Amniotic epithelial cell (primary cell): ENCODE data around the gene BBS5.
A peak's percentile ranks its signal among the peaks of the same experiment; 100 is the strongest.
"Not testable (repeated sequence)": the region's sequence is repeated elsewhere in the genome, so short reads cannot be mapped to it uniquely, and the experiment has no call there.

ENCODE experiments used
- DNase-seq: peaks from one replicate; pipeline ENCODE4 v3.0.0-alpha.2; 2010; ENCODE audit warnings: low read depth

BBS5 gene

DNA sequence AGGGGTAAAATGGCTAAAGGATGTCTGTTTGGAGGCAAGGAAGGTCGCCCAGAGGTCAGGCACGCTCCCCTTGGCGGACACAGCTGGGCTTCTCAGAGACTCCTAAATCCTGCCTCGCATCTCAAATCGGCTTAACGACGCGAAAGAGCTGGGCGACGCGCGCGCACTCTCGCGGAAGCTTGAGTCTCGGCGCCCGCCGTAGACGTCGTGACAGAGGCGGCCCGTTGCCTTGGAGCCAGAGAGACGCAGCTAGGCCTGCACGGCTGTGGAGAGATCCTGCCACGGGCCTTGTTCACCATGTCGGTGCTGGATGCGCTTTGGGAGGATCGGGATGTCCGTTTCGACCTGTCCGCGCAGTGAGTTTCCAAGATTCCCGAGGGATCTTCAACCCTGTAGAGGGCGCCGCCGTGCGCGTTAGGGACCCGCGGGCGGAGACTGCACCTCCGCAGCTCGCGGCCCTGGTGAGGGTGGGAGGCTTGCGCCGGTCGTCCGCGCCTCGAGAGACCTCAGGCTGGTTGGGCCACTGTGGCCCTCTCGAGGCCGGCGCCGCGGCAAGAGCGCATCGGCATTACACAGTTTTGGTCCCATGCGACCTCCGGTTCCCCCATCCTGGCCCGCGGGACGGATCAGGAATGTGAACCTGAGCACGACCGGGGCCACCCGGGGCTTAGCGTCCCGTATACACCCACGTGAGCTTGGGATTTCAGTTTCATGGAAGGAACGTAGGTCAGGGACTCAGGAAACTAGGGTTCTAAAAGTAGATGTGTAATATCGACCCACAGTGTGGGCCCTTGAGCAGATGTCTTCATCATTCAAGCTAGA lies at the start of gene BBS5:
Gene BBS5 (plus strand): TSS at position 238 of the 822 bp plus-strand sequence. CDS start 60 bp downstream, at position 298.
- DNase-seq: peak; percentile 88

DNA sequence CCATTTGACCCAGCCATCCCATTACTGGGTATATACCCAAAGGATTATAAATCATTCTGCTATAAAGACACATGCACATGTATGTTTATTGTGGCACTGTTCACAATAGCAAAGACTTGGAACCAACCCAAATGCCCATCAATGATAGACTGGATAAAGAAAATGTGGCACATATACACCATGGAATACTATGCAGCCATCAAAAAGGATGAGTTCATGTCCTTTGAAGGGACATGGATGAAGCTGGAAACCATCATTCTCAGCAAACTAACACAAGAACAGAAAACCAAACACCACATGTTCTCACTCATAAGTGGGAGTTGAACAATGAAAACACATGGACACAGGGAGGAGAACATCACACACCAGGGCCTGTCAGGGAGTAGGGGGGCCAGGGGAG lies 47.5 kb upstream of the BBS5 start:
- DNase-seq: not testable (repeated sequence)

DNA sequence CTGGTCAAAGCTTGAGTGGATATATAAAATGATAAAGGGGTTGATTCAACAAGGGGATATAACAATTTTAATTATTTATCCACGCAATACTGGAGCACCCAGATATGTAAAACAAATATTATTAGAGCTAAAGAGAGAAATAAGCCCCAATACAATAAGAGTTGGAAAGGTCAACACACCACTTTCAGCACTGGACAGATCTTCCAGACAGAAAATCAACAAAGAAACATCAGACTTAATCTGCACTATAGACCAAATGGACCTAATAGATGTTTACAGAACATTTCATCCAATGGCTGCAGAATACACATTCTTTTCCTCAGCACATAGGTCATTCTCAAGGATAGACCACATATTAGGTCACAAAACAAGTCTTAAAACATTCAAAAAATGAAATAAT lies 45.1 kb upstream of the BBS5 start:
- not testable (repeated sequence) for DNase-seq

DNA sequence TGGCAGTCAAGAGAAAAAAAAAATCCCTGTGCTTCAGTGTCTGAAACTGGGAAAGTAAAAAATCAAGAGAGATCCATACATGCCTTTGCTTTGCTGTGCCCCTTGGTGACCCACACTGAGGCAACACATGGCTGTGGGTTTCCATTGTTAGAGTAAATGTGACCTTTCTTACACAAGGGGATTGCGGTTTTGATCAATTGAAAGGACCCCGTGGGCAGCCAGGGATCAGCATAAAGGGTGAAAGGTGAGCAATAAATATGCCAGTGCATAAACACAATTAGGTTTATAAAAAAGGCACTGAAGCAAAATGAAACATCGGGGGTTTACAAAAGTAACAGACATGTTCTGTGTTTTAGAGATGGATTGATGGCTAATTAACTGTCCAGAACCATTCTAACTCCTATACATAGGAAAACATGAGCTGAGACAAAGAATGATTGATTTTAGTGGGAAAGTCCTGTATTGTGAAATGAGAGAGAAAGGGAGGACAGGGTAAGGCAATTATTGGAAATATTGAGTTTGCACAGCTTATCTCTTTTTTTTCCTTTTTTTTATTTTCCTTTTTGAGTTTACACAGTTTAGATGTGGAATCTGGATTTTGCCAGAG lies 40.7 kb upstream of the BBS5 start:
- no peak for DNase-seq

DNA sequence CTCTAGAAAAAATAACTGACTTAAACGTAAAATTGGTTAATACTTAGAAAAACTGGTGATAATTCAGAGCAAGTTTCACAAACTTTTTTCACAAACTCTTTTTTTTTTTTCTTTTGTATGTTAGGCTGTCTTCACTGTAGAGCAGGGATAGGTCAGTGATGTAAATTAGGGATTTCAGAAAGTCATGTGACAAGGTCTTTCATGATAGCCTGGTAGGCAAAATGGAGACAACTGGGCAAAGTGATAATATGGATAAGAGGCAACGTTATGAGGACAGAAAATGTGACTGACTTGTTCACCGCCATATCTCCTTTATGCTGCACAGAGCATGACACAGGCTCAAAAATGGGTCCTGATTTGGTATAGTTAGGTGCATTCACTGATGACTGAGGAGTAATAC lies 39.4 kb upstream of the BBS5 start:
- DNase-seq: no peak

DNA sequence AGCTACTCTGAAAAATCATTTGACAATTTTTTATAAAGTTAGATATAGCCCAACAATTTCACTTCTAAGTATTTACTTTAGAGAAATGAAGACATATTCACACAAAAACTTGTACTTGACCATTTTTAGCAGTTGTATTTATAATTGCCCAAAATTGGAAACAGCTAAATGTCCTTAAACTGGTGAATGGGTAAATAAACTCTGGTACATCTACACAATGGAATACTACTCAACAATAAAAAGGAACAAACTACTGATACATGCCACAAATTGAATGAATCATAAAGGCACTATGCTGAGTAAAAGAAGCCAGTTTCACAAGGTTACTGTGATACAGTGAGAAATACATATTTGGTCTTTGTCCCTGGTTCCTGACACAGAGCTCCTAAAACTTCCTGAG lies 32.8 kb upstream of the BBS5 start:
- no peak for DNase-seq

DNA sequence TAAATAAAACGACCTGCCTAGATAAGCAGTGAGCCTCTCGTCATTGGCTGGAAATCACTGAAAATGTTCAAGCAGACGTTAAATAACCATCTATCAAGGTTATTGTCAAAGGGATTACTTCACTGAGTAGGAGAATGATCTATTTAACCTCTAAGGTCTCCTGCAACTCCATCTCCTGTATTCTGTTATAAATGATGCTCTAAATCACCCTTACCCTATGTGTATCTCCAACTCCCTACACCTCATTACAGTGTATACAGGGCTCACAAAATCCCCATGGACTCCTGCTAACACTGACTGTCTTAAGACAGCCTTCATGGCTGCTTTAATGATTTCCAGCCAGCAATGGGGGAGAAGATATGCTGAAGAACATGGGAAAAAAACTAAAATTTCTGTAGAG lies 31.0 kb upstream of the BBS5 start:
- DNase-seq: no peak

DNA sequence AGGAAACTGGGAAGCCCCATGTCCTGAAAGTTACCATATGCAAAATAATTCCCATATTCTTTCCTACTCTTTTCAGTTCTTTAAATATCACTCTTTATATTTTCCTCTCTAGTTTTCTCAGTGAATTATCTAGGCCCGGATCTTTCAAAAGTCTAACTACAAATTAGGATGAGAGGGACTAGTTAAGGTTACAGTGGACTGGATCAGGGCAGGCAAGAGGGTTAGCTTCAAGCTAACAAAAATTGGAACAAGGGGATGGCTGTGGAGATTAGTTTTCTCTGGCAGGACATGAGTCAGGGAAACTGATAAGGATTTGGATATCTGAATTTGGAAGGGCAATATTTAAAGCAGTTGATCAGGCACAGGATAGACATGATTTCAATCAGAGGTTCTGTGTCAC lies 30.4 kb upstream of the BBS5 start:
- DNase-seq: no peak

DNA sequence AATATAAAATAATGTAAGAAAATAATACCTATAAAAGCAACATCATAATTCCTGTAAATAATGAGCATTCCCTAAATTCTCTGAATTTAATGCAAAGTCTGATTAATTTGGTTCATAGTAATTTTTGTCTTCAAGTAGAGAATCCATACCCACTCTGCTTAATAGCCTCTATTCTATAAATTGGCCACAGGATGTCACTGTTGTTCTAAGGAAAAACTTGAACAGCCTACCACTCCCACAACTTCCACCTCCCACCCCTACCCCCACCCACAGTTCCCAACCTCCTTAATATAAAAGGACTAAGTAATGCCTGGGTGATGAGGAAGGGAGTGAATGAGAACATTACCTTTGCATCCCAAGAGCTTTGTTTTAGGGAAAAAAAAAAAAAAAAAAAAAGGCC lies 27.2 kb upstream of the BBS5 start:
- peak; percentile 56 for DNase-seq

DNA sequence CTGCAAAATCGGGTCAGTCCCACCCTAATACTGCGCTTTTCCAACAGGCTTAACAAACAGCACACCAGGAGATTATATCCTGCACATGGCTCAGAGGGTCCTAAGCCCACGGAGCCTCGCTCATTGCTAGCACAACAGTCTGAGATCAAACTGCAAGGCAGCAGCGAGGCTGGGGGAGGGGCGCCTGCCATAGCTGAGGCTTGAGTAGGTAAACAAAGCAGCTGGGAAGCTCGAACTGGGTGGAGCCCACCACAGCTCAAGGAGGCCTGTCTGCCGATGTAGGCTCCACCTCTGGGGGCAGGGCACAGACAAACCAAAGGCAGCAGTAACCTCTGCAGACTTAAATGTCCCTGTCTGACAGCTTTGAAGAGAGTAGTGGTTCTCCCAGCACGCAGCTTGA lies 26.2 kb upstream of the BBS5 start:
- not testable (repeated sequence) for DNase-seq

DNA sequence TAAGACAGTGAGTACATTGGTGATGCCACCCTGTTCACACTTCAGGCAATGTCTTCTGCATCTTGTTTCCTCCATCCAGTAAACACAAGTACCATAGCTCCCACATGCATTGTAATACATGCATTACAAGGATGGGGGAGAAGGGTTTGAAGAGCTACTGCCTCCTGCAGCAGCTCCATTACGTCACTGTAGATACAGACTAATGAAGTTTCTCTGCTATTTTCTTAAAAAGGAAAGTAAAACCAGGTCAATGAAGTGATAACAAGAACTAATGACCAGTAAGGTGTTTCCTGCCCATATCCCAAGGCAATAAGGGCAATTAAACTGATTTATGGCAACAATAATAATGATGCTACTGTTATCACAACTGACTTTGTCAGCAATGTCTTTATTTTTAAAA lies 18.2 kb upstream of the BBS5 start:
- DNase-seq: no peak

DNA sequence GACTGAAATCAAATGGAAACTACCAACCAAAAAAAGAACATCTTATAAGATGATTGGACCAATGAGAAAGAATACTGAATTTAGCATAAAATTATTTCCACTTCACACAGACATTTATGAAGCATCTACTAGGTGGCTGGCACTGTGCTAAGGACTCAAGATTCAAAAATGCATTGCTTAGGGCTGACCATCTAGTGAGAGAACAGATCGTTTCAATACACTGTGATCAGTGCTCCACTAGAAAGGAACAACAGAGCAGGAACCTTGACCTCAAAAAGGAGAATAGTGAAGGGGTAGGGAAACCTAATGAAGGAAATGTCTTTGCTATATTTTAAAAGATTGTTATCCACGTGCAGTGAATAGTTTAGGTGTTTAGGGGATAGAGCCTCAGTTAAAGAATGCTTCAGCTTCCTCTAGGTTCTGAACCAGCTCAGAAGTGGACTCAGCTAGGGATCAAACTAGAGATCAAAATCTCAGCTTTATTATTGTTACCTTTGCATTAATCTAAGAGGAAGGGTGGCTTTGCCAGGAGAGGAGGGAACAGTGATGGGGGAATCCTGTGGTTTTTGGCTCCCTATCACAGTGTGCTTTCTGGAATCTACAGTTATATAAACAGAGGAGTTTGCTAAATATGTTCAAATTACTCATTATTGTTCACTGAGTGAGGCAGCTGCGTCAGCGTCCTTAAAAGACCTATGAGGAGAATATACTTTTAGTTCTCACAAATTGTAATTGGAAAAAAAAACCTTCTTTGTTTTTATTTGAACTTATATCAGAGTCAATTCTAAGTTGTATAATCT lies 16.2 kb upstream of the BBS5 start:
- DNase-seq: peak; percentile 81

DNA sequence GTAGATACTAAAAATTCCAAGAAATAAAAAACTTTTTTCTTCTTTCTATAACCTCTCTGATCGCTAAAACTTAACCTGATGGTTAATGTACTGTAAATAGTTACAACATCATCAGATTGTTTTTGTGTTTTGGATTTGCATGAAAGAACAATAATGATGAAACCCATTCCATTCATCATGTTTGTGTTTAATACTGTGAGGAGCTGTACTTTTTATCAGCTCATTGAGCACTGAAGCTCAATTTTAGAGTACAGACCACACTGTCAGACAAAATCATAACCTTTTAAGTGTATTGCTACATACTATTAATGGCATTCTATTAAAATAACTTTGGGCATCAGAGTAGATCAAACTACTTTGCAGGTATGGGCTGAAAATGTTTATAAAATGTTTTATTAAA lies 14.8 kb upstream of the BBS5 start:
- DNase-seq: peak; percentile 11

DNA sequence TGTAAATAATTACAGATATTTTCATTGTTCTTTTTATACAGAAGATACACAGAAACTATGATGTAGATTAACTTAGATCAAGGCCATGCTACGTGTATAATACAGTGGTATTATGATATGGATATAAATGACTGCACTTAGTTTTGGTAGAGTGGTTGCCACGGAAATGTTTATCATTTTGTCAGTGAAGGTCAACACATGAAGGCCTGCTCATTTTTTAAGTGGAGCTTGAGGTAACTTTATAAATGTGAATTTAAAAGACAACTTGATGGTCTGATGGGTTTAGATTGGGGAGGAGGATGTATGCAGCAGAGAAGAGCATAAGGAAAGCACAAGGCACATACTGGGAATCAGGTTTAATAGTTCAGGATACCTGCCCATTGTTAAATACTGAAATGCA lies 14.4 kb upstream of the BBS5 start:
- DNase-seq: no peak

DNA sequence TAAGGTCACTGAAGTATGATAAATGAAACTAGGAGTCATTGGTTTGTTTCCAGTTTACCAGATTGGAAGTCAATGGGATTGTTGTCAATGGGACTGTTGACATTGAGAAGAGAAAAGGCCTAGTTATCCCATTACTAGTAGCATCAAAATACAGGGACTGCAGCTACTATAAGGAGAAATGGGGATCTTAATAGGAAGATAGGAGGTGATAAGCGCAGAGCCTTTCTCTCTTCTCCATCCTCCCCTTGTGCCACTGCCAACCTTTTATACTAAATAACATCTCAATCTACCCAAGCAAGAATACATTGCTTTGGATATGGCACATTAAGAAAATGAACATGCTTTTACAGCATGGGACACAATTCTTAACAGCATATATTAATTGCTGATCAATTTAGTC lies 10.5 kb upstream of the BBS5 start:
- DNase-seq: no peak

DNA sequence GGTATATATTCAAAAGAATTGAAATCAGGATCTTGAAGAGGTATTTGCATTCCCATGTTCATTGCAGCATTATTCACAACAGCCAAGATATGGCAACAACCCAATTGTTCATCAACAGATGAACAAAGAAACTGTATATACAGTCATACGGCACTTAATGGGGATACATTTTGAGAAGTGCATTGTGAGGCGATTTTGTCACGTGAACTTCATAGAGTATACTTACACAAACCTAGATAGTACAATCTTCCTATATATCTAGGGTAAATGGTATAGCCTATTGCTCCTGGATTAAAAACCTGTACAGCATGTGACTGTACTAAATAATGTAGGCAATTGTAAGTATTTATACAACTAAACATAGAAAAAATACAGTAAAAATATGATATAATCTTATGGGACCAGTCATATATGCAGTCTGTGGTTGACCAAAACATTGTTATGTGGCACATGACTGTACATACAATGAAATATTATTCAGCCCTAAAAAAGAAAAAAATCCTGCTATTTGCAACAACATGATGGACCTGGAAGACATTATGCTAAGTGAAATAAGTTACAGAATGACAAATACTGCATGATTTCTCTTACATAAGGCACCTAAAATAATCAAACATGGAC lies 9.2 kb upstream of the BBS5 start:
- no peak for DNase-seq

DNA sequence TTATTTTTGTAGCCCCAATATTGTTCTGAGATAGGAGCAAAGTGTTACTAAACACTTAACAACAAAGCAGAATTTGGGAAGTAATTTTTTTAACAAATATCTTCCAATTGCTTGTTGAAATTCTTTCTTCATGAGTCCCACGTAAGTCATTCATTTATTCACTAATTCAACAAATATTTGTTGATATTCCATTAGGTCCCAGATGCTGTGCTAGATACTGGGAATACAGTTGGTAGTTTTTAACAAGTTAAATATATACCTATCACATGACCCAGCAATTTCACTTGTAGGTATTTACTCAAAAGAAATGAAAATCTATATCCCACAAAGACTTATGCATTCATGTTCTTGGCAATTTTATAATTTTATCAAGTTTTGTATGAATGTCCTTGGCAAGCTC lies 7.0 kb upstream of the BBS5 start:
- DNase-seq: no peak

DNA sequence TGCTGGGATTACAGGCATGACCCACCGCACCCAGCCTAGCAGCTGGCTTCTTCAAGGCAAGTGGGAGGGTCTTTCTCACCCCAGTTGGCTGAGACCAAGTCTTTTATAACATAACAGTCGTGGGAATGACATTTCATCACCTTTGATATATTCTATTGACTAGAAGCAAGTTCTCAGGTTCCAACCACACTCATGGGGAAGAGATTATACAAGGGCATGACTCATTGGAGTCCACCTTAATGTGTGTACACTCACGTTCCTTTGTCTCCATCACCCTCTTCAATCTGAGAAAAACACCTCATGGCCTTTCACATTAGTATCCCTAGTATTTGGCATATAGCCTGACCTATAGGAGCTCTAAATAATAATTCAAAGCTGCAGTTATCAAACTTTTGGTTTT lies 2.8 kb upstream of the BBS5 start:
- peak; percentile 56 for DNase-seq

DNA sequence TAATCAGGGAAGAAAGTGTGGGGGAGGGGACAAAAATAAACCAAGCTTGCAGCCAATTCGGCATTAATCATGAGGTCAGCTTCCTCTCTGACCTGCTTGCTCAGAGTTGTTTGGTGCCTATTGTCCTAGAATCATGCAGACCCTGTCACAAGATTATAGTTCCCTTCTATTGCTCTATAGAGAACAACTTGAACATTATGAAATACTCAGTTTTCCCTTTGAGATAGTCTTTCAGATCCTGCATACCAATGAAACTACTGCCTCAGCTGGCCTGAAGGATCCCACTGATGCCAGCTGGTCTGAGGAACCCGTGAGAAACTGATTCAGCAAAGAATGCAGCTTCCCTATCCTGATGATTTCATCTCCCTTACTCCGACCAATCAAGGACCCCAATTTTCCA lies 955 bp upstream of the BBS5 start:
- DNase-seq: peak; percentile 23

DNA sequence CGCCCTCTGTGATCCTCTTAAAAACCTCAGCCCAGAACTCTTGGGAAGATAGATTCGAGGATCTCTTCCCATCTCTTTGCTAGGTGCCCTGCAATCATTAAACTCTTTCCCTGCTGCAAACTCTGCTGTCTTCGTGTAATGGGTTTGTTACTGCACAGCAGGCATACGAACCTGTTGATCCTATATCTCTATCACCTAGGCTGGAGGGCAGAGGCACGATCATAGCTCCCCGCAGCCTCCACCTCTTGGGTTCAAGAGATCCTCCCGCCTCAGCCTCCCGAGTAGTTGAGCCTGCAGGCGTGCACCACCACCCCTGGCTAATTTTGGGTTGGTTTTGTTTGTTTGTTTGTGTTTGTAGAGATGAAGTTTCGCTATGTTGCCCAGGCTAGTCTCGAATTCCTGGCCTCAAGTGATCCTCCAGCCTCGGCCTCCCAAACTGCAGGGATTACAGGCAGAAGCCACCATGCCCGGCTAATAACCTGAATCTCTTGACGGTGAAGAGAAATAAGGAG lies 493 bp upstream of the BBS5 start:
- no peak for DNase-seq

DNA sequence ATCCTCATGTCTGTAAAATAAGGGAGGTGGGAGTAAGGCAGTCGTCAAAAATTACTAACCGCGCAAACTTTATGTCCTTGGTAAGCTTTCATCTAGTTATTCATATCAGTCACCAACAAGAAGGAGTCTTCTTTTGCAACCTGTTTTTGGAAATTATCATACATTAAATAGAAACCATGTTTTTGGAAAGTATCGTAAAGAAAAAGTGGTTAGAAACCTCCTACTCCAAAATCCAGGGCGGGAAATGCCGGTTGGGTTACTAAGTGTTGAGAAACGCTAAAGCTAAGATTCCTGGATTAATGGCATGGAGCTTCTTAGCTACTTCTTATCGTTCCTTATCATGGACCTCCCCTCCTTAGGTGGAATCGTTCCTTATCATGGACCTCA lies 778 bp downstream of the BBS5 start:
- DNase-seq: peak; percentile 27

DNA sequence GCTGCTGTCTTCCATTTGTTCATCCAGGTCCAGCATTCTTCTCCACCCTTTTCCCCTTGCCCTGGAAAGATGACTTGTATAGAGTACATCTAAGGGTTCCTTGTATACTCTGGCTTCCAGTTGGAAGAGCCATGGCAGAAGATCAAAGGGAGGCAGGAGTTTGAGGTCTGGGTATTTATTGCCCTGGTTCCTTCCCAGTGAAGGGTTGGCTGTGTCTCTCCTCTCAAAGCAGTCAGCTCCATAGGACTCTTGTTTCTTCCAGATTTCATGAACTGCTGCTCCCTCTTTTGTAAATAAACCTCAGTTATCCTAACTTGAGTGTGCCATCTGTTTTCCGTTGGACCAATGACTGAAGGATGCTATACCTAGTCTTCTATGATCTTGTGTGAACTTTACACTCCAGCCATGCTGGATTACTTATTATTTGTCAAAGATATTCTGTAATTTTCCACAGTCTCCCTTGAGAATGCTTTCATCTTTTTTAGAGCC lies 6.4 kb downstream of the BBS5 start:
- no peak for DNase-seq
